Measurements from ENCODE around the gene NLK.
"Not testable (repeated sequence)": the region's sequence is repeated elsewhere in the genome, so short reads cannot be mapped to it uniquely, and the experiment has no call there.

NLK gene

DNA sequence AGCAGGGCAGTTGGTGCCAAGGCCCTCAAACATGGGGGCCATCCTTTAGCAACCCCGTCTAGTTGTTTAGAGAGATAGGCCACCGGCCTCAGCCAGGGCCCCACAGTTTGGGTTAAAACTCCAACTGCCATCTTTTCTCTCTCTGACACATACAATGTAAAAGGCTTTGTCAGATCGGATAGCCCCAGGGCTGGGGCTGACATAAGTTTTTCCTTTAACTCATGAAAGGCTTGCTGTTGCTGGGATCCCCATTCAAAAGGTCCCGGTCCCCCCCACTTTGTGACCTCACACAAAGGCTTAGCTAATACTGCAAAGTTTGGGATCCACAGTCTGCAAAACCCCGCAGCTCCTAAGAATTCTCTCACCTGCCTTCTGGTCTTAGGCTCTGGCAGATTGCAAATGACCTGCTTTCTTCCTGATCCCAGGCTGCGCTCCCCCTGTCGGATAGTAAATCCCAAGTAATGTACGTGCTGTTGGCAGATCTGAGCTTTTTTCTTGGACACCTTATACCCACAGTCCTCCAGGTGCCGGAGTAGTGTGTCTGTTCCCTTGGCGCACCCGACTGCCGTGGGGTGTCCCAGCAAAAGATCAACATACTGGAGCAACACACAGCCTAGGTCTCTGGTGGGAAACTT lies 192.7 kb downstream of the NLK start:
- DNase-seq, result not testable (repeated sequence)

DNA sequence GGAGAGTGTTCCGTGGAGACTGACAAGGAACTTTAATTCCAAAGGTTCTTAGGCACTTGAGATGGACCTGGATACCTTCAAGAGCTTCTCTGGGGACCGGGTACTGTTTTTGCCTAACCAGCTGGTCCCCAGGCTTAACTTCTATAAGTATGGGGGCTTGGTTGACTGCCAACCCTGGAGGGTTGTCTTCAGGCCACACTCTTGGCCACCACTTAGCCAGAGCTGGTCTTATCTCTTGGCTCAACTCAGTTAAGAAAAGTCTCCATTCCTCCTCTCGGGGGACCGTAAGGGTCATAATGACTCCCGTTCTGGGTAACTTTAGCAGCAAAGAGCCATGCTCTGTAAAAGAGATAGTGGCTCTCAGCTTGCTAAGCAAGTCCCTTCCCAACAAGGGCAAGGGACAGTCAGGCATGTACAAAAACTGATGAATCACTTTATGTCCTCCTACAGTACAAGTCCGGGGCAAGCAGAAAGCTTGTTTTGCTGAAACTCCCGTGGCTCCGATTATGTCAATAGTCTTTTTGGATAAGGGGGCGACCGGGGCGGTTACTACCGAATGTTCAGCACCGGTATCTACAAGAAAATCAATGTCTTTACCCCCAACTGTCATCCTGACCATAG lies 193.7 kb downstream of the NLK start:
- DNase-seq, result not testable (repeated sequence)

DNA sequence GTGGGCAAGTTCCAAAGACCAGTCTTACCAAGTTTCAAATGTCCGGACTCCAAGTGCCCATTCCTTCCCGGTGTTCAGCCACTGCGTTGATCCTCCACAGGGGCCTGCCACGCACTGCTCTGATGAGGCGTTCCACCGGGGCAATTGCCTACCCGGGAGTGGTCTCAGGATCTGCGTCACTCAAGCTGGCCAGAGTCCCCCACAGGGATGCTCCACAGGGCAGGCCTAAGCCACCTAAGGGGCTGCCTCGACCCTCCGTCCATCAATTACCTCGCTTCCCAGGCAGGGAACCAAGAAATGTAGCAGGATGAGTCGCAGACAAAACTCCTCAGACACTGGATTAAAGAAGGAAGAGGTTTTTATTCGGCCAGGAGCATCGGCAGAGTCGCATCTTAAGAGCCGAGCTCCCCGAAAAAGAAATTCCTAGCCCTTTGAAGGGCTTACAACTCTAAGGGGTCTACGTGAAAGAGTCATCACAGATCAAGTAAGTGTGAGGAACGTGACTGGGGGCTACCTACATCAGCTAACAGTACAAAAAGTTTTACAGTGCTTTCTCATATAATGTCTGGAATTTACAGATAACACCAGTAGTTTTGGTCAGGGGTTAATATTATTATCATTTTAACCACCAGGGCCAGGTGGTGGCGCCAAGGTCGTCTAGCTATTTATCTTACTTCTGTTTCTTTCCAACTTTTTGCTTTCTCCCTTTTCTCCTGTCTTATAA lies 196.2 kb downstream of the NLK start:
- DNase-seq, result not testable (repeated sequence)

DNA sequence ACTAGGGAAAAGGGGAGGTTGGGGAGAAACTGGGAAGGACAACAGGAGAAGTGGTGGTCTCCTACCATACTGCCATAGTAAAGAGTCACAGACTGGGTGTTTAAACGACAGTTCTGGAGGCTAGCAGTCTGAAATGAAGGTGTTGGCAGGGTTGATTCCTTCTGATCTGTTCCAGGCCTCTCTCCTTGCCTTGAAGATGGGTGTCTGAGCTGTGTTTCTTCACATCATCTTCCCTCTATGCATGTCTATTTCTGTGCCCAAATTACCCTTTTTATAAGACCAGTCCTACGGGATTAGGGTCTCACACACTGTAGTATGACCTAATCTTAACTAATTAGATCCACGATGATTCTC lies 196.8 kb downstream of the NLK start:
- DNase-seq, result no peak

DNA sequence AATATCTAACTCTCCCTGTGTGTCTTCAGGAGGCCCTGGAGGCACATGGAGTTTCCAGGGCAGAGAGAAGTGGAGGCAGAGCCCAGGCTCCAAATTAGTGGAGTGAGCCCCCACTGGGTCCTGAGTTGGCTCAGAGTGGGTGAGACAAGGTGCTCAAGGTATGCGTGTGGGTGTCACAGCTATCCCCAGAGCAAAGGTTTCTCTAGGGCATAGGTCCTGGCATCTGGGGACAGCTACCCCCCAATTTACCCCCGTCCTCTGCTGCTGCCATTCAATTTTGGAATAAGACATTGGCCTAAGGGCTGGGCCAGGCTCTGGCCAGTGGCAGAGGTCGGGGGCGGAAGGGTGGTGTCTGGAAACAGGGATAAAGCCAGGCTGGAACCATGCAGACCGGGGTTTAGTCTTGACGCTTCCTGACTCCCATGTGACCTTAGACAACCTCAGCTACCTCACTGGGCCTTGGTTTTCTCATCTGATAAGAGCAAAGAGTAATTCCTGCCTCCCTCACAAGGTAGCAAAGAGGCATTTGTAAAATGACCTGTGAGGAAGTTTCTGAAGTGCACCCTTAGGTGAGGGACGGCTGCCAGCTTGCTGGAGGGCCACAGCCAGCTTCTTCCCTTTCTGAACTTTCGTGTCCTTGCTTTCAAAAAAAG lies 198.3 kb downstream of the NLK start:
- no peak for DNase-seq

DNA sequence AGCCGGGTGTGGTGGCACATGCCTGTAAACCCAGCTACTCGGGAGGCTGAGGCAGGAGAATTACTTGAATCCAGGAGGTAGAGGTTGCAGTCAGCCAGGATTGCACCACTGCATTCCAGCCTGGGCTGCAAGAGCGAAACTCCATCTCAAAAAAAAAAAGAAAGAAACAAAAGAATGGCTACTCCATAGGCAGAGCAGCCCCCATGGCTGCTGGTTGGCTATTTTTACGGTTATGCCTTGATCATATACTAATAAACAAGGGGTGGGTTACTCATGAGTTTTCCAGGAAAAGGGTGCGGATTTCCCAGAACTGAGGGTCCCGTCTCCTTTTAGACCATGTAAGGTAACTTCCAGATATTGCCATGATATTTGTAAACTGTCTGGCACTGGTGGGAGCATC lies 200.3 kb downstream of the NLK start:
- no peak for DNase-seq

DNA sequence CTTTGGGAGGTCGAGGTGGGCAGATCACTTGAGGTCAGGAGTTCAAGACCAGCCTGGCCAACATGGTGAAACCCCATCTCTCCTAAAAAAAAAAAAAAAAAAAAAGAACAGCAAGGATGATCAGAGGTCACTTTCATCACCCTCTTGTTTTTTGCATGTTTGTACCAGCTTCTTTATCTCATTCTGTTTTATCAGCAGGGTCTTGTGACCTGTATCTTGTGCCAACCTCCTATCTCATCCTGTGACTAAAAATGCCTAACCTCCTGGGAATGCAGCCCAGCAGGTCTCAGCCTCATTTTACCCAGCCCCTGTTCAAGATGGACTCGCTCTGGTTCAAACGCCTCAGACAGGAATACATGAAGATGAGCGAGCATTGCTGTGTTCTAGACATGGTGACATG lies 200.8 kb downstream of the NLK start:
- DNase-seq, result not testable (repeated sequence)

DNA sequence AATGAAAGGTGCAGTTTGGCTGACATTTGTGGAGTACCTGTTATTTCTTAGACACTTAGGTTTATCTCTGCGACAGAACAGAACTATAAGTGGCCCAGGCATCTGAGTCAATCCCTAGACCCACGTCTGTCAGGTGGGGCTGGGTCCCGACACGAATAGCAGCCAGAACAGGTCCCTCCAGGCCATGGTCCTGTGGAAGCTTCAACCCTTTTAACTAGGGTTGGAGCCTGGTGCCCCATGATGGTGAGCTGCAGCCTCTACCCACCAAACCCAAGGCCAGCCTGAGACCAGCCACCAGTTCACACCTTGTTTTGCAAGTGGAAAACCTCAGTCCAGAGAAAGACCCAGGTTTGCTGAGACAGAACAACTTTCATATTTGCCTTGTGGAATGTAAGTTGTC lies 202.0 kb downstream of the NLK start:
- no peak for DNase-seq
